Measurements from ENCODE around the gene CHAD.
"Not testable (repeated sequence)": the region's sequence is repeated elsewhere in the genome, so short reads cannot be mapped to it uniquely, and the experiment has no call there.

CHAD gene

GRCh38 chr17:50475362-50475761, 6.7 kb upstream of the CHAD start:
- no peak for TF ChIP-seq CTCF (IDR thresholded peaks at IDR 0.05; ENCODE audit: low read depth, low read length, missing control alignments)
- DNase-seq (ENCODE audit: low read depth) = no peak
- no peak overlapping the region for H3K4me3 ChIP-seq (ENCODE audit: low read depth, low read length)
- in situ Hi-C loops (cut with HindIII; ENCODE audit: low sequenced_read_pairs) = no loop called here

DNA sequence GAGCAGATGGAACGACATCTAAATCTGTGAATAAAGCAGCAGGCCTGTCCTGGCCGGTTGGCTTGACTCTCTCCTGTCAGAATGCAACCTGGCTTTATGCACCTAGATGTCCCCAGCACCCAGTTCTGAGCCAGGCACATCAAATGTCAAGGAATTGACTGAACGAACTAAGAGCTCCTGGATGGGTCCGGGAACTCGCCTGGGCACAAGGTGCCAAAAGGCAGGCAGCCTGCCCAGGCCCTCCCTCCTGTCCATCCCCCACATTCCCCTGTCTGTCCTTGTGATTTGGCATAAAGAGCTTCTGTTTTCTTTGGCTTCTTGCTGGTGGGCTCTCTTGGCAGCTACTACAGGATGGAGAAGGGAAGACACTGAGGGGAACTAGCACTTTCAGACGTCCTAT, 5.8 kb upstream of the CHAD start:
- no peak for TF ChIP-seq CTCF (IDR thresholded peaks at IDR 0.05; ENCODE audit: low read depth, low read length, missing control alignments)
- no peak for DNase-seq (ENCODE audit: low read depth)
- in situ Hi-C loops (cut with HindIII; ENCODE audit: low sequenced_read_pairs) = no loop called here
- H3K4me3 ChIP-seq (ENCODE audit: low read depth, low read length) = no peak overlapping the region

- H3K4me3 ChIP-seq (ENCODE audit: low read depth, low read length) = no peak overlapping the region
- no peak for TF ChIP-seq CTCF (IDR thresholded peaks at IDR 0.05; ENCODE audit: low read depth, low read length, missing control alignments)
- in situ Hi-C loops (cut with HindIII; ENCODE audit: low sequenced_read_pairs) = no loop called here
Measured at GRCh38 chr17:50473901-50474300, 5.2 kb upstream of the CHAD start.

GRCh38 chr17:50472761-50473161, 4.1 kb upstream of the CHAD start:
- H3K4me3 ChIP-seq (ENCODE audit: low read depth, low read length); in situ Hi-C loops (cut with HindIII; ENCODE audit: low sequenced_read_pairs); DNase-seq (ENCODE audit: low read depth): not testable (repeated sequence)
- peak; percentile 41 for TF ChIP-seq CTCF (IDR thresholded peaks at IDR 0.05; ENCODE audit: low read depth, low read length, missing control alignments)

More at GRCh38 chr17:50473901-50474300, 5.2 kb upstream of the CHAD start:
- DNase-seq (ENCODE audit: low read depth) = no peak

DNA sequence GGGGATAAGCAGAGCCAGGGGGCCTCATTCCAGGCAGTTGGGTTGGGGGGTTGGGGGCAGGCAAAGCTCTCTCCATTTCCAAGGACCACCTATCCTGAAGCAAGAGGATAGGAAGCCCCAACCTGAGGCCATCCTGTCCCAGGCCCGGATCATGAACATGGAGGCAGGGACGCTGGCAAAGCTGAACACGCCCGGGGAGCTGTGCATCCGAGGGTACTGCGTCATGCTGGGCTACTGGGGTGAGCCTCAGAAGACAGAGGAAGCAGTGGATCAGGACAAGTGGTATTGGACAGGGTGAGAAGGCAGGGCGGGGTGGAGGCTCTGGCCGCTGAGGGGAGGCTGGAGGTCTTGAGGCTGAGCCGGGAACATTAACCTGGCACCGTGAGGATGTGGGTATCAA, 3.6 kb upstream of the CHAD start:
- in situ Hi-C loops (cut with HindIII; ENCODE audit: low sequenced_read_pairs) = no loop called here

DNA sequence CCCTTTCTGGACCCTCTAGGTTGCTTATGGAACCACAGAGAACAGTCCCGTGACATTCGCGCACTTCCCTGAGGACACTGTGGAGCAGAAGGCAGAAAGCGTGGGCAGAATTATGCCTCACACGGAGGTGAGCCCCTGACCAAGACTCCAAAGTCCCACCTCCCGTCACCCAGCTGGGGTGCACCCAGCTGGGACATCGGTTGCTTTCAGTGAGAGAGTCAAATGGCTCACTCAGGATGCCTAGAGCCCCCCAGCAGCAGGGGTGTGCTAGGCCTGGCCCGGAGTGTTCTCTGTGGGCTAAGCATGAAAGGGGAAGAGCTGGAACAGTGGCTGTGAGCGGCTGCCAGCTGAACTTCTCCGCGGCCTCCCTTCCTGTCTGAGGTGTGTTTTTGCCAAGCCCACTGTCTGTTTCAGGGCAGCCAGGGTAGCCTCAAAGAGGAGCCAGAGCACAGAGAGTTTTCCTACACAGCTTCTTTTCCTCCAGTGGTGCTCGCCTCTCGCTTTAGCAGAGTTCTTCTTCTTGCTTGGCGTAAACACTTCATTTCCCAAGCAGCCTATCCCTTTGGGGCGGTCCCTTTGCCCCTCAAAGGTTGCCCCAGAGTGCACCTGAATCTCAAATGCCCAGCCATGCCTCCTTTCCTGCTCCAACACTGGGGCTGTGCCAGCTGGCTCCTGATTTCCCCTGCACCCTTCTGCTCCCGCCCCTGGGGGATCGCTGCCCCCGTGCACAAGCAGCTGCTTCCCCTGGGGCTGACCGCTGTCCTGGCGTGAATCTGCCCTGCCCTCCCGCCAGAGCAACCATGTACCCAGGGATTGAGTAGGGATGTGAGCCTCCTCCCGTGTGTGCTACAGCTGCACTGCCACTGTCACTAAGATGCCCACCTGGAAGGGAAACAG, 2.6 kb upstream of the CHAD start:
- no peak overlapping the region for H3K4me3 ChIP-seq (ENCODE audit: low read depth, low read length)
- no peak for DNase-seq (ENCODE audit: low read depth)
- no peak for TF ChIP-seq CTCF (IDR thresholded peaks at IDR 0.05; ENCODE audit: low read depth, low read length, missing control alignments)
- in situ Hi-C loops (cut with HindIII; ENCODE audit: low sequenced_read_pairs) = no loop called here

More for the DNA sequence above, 3.6 kb upstream of the CHAD start:
- DNase-seq (ENCODE audit: low read depth) = no peak
- no peak overlapping the region for H3K4me3 ChIP-seq (ENCODE audit: low read depth, low read length)
- TF ChIP-seq CTCF (IDR thresholded peaks at IDR 0.05; ENCODE audit: low read depth, low read length, missing control alignments) = no peak
